Measurements from ENCODE around the gene ADD1. TPM values are rescaled to one million over a fixed set of nuclear protein-coding genes. Genes with fewer than 3 reads are reported as not detected.

Gene ADD1
- total and polyA plus RNA-seq, 4 donors: 98.3 to 351 (median 284) TPM

DNA sequence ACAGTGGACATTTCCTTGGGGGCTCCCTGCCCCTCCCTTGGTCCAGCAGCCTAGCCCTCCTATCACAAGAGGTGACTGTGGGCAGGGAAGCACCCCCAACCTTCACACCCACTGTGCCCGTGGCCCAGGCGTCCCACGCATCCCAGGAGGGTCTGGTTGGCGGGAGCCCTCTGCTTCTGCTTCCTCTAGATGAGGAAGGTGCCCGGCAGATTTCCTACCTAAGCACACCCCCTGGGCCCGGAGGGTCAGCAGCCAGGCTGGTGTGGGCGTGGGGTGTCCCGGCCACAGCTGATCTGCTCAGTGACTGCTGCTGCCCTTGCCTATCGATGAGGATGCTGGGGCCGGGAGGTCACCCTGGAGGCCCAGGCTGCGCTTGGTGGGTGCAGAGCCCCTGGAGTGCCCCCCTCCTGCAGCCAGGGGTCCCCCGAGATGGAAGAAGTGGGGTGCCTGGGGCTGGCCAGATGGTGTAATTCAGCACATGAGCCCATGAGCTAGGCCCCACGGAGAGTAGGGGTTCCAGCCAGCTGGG, 38.6 kb upstream of the ADD1 start:
- WGBS, 2 donors: 93 to 94% methylated on average over 13 of the region's 13 CpGs
- H3K27ac ChIP-seq (ENCODE audit: low read depth in 1 of 2, low read length in 2 of 2): no peak overlapping the region
- H3K27me3 ChIP-seq (ENCODE audit: control insufficient read depth in 1 of 2, insufficient read depth in 2 of 2, low read length in 1 of 2): no peaks in the 10 kb centered on the region
- no peaks in the 10 kb centered on the region for H3K4me1 ChIP-seq (ENCODE audit: control insufficient read depth in 1 of 2, insufficient read depth in 2 of 2, low read length in 2 of 2)
- H3K9me3 ChIP-seq (ENCODE audit: control insufficient read depth, low read length): no peaks in the 10 kb centered on the region
- no peaks in the 10 kb centered on the region for H3K36me3 ChIP-seq (ENCODE audit: control insufficient read depth in 1 of 2, insufficient read depth in 2 of 2, low read length in 1 of 2)
- intact Hi-C loops (cut with DNase I): no loop called here
- H3K4me3 ChIP-seq (ENCODE audit: low read length in 2 of 2): no peak overlapping the region
- ATAC-seq (ENCODE audit: low FRiP score): no peak
- peak in 1 of 2 donors; percentile 69 for DNase-seq

DNA sequence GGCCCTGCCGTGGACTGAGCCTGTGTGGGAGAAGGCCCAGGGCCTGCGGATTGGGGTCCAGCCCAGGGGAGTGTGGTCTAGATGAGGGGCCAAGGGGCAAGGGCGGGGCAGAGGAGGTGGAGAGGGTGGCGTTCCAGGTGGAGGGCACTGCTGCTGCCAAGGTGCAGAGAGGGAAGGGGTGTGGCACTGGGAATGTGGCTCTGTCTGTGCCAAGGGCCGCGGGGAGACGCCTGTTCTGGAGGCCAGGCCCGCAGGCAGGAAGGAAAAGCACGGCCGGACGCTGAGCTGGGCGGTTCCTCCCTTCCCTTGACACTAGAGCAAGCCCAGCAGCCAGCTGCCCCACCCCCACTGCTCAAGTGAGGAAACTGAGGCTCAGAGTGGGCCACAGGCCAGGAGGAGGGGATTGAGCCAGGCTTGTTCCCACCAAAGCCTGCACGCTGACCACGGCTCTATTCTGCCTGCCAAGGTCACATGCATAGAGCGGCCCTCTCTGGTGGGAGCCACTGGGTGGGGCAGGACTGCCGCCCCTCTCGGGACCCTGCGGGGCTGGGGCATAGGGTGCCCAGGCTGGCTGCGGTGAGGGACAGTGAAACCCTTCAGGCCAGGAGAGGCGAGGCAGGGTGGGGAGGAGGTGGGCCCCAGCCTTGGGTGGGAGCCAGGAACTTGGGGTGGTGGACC, 37.8 kb upstream of the ADD1 start:
- ATAC-seq (ENCODE audit: low FRiP score): peak; percentile 16

DNA sequence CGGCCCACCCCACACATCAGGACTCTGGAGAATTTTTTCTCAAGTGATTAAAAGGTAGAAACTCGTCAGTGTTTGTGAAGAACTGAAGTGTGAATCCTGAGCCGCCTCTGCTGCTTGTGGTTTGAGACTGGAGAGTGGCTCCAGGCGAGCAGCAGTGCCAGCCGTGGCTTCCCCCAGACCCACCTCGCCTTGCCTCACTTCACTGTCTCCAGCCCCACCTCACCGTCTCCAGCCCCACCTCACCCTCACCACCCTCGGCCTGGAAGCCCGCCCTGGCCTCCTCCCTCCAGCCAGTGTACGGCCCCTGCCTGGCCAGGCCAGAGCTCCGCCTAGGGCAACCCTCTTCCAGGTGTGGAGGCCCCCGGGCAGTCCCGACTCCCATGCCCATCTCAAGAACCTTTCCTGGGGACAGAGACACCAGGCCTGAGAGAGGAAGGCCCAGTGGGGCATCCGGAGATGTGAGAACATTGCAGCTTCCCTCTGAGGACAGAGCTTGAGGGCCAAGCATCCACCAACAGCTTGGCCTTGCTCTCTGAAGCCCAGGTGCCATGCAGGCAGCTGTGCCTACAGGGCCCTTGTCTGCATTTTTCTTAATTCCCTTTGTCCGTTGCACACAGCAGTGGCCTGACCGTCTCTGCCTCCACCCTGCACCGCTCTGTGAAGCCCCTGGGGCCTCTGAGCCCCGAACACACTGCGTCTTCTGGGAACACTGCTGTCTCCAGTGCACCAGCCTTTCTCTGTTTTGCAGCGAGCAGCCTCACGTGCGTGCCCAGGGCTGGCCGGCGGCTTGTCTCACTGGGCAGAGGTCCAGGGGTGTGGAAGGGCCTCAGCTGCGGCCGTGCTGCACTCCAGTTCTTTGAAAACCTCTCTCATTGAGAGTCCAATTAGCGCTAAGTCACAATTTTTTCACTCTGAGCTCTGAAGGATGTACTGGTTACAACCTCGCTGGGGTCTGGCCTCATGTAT, 37.0 kb upstream of the ADD1 start:
- Histone ChIP-seq H3K36me3 (ENCODE audit: control insufficient read depth in 1 of 2, insufficient read depth in 2 of 2, low read length in 1 of 2) (no peaks in the 10 kb centered on the region), H3K9me3 (ENCODE audit: control insufficient read depth, low read length) (no peaks in the 10 kb centered on the region), H3K4me3 (ENCODE audit: low read length in 2 of 2) (no peak overlapping the region), H3K27me3 (ENCODE audit: control insufficient read depth in 1 of 2, insufficient read depth in 2 of 2, low read length in 1 of 2) (no peaks in the 10 kb centered on the region), H3K27ac (ENCODE audit: low read depth in 1 of 2, low read length in 2 of 2) (no peak overlapping the region), H3K4me1 (ENCODE audit: control insufficient read depth in 1 of 2, insufficient read depth in 2 of 2, low read length in 2 of 2) (no peaks in the 10 kb centered on the region)
- intact Hi-C loops (cut with DNase I): no loop called here
- DNase-seq (peak in 1 of 2 donors; percentile 69), ATAC-seq (ENCODE audit: low FRiP score) (peak; percentile 61)
- WGBS, 2 donors: 47% methylated on average over 28 of the region's 28 CpGs

More for the DNA sequence above, 37.8 kb upstream of the ADD1 start:
- 85 to 86% methylated on average over 20 of the region's 20 CpGs for WGBS, 2 donors
- intact Hi-C loops (cut with DNase I): no loop called here
- Histone ChIP-seq H3K4me3 (ENCODE audit: low read length in 2 of 2) (no peak overlapping the region), H3K27ac (ENCODE audit: low read depth in 1 of 2, low read length in 2 of 2) (no peak overlapping the region), H3K27me3 (ENCODE audit: control insufficient read depth in 1 of 2, insufficient read depth in 2 of 2, low read length in 1 of 2) (no peaks in the 10 kb centered on the region), H3K9me3 (ENCODE audit: control insufficient read depth, low read length) (no peaks in the 10 kb centered on the region), H3K4me1 (ENCODE audit: control insufficient read depth in 1 of 2, insufficient read depth in 2 of 2, low read length in 2 of 2) (no peaks in the 10 kb centered on the region), H3K36me3 (ENCODE audit: control insufficient read depth in 1 of 2, insufficient read depth in 2 of 2, low read length in 1 of 2) (no peaks in the 10 kb centered on the region)
- peak; percentile 73 to 79 for DNase-seq

DNA sequence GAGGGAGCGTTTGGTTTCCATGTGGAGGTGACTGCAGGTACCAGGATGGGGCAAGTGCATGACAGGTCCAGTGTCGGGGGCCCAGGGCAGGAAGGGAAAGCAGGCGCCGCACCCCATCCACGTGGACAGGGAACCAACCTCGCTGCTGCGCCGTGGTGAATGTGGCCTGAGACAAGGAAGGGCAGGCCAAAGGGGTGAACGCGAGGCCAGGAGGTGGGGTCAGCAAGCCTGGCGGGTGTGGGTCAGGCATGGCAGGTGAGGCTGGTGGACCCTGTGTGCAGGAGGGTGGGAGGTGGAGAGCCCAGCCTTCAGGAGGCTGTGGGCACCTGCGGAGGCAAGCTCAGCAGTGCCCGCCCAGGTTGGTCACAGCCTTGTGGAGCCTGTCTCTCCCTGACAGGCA, 36.1 kb upstream of the ADD1 start:
- intact Hi-C loops (cut with DNase I): no loop called here
- H3K27ac ChIP-seq (ENCODE audit: low read depth in 1 of 2, low read length in 2 of 2): no peak overlapping the region
- whole genome bisulfite sequencing, 2 donors: 96 to 98% methylated on average over 13 of the region's 13 CpGs
- H3K4me1 ChIP-seq (ENCODE audit: control insufficient read depth in 1 of 2, insufficient read depth in 2 of 2, low read length in 2 of 2): no peaks in the 10 kb centered on the region
- DNase-seq (no peak), ATAC-seq (ENCODE audit: low FRiP score) (no peak)
- H3K9me3 ChIP-seq (ENCODE audit: control insufficient read depth, low read length): no peaks in the 10 kb centered on the region
- H3K36me3 ChIP-seq (ENCODE audit: control insufficient read depth in 1 of 2, insufficient read depth in 2 of 2, low read length in 1 of 2): no peaks in the 10 kb centered on the region
- H3K27me3 ChIP-seq (ENCODE audit: control insufficient read depth in 1 of 2, insufficient read depth in 2 of 2, low read length in 1 of 2): no peaks in the 10 kb centered on the region
- no peak overlapping the region for H3K4me3 ChIP-seq (ENCODE audit: low read length in 2 of 2)

DNA sequence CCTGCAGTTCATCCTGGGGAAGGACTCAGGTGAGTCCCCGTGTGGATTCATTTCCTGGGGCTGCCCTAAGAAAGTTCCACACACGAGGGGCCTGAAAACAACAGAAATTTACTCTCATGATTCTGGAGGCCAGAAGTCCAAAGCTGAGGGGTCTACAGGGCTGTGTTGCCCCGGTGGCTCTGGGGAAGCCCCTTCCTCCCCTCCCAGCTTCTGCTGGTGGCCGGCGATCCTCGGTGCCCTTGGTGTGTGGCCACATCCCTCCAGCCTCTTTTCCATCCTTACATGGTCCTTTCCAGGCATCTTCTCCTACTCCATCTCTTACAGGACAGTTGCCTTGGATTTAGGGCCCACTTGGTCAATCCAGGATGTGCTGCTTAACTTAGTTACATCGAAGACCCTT, 35.6 kb upstream of the ADD1 start:
- Histone ChIP-seq H3K27me3 (ENCODE audit: control insufficient read depth in 1 of 2, insufficient read depth in 2 of 2, low read length in 1 of 2) (no peaks in the 10 kb centered on the region), H3K27ac (ENCODE audit: low read depth in 1 of 2, low read length in 2 of 2) (no peak overlapping the region), H3K9me3 (ENCODE audit: control insufficient read depth, low read length) (no peaks in the 10 kb centered on the region), H3K4me1 (ENCODE audit: control insufficient read depth in 1 of 2, insufficient read depth in 2 of 2, low read length in 2 of 2) (no peaks in the 10 kb centered on the region), H3K36me3 (ENCODE audit: control insufficient read depth in 1 of 2, insufficient read depth in 2 of 2, low read length in 1 of 2) (no peaks in the 10 kb centered on the region), H3K4me3 (ENCODE audit: low read length in 2 of 2) (no peak overlapping the region)
- ATAC-seq (ENCODE audit: low FRiP score) (no peak), DNase-seq (no peak)
- 97% methylated on average over 7 of the region's 7 CpGs for WGBS, 2 donors
- intact Hi-C loops (cut with DNase I): no loop called here

DNA sequence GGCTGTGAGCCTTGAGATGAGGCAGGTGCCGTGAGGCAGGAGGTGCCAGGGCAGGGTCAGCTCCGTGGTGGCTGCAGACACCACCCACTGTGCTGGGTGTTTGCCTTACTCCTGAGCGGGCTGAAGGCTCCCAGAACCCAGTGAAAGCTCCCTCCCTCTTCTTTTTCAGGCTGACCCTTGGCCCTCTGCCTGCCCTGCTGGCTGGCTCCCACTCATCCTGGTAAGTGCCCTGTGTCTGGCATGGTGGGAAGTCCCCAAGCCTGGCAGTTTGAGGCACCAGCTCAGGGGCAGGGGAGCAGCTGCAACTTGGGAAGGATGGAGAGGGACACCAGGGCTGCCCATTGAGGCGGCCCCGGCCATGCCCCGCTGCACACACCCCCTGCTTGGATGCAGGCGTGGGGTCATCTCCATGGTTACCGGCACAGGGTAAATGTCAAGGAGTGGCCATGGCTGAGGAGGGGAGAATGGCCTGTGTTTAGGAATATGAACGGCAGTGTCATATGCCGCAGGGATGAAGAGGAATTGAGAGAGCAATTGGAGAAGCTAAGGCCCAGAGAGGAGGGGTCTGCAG, 33.9 kb upstream of the ADD1 start:
- no peak overlapping the region for H3K27ac ChIP-seq (ENCODE audit: low read depth in 1 of 2, low read length in 2 of 2)
- ATAC-seq (ENCODE audit: low FRiP score): no peak
- intact Hi-C loops (cut with DNase I): no loop called here
- H3K36me3 ChIP-seq (ENCODE audit: control insufficient read depth in 1 of 2, insufficient read depth in 2 of 2, low read length in 1 of 2): no peaks in the 10 kb centered on the region
- no peak for DNase-seq
- H3K4me1 ChIP-seq (ENCODE audit: control insufficient read depth in 1 of 2, insufficient read depth in 2 of 2, low read length in 2 of 2): no peaks in the 10 kb centered on the region
- WGBS, 2 donors: 87 to 88% methylated on average over 10 of the region's 10 CpGs
- H3K9me3 ChIP-seq (ENCODE audit: control insufficient read depth, low read length): no peaks in the 10 kb centered on the region
- no peaks in the 10 kb centered on the region for H3K27me3 ChIP-seq (ENCODE audit: control insufficient read depth in 1 of 2, insufficient read depth in 2 of 2, low read length in 1 of 2)
- no peak overlapping the region for H3K4me3 ChIP-seq (ENCODE audit: low read length in 2 of 2)

DNA sequence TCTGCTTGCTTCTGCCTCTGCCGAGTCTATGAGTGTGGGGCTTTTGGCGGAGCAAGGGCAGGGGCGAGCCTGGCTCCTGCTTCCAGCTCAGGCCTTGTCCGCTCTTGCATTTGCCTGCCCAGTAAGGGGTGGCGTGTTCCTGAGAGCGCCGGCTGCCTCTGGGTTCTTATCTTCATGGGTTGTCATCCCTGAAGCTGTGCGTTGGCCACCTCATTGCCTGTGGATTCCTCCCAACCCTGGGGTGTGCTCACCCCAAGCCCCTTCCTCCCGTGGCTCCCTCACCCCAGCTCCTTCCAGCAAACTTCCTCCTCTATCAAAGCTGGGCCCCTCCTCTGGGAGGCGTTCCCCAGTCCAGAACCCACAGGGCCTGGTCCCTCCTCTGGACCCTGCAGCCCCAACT, 33.3 kb upstream of the ADD1 start:
- intact Hi-C loops (cut with DNase I): no loop called here
- ATAC-seq (ENCODE audit: low FRiP score) (no peak), DNase-seq (no peak)
- Histone ChIP-seq H3K36me3 (ENCODE audit: control insufficient read depth in 1 of 2, insufficient read depth in 2 of 2, low read length in 1 of 2) (no peaks in the 10 kb centered on the region), H3K4me1 (ENCODE audit: control insufficient read depth in 1 of 2, insufficient read depth in 2 of 2, low read length in 2 of 2) (no peaks in the 10 kb centered on the region), H3K9me3 (ENCODE audit: control insufficient read depth, low read length) (no peaks in the 10 kb centered on the region), H3K27ac (ENCODE audit: low read depth in 1 of 2, low read length in 2 of 2) (no peak overlapping the region), H3K27me3 (ENCODE audit: control insufficient read depth in 1 of 2, insufficient read depth in 2 of 2, low read length in 1 of 2) (no peaks in the 10 kb centered on the region), H3K4me3 (ENCODE audit: low read length in 2 of 2) (no peak overlapping the region)
- 96 to 98% methylated on average over 10 of the region's 10 CpGs for WGBS, 2 donors

DNA sequence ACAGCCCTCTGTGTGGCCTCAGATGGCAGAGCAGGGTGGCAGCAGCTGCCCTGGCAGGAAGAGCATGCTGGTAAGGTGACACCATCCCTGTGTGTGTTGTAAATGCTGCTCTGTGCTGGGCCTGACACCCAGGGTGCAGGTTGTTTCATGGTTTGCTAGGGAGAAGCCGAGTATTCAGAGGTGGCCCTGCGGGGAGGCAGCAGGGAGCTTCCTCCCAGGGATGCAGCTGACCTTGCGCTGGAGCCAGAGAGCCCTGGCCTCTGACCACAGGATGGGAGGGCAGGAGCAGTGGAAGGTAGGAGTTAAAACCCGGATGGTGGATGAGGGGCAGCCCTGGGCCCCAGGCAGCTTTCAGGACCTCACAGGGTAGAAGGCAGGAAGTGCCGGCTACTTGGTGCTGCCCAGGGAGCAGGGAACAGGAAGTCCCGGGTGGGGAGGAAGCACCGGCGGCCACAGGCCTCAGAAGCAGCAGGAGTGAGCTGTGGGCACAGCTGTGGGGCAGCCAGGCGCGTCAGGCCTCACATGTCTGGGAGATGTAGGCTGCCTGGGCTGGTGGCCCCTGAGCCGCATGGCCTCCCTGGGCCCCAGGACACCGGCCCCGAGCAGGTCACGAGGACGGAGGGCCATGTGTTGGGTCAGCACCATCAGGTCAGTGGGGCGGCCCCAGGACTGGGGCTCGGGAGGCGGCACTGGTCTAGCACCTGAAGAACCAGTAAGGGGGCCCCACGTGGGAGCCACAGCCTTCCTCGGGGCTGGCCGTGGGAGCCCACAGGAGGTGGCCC, 31.6 kb upstream of the ADD1 start:
- intact Hi-C loops (cut with DNase I): no loop called here
- Histone ChIP-seq H3K4me1 (ENCODE audit: control insufficient read depth in 1 of 2, insufficient read depth in 2 of 2, low read length in 2 of 2) (no peaks in the 10 kb centered on the region), H3K27me3 (ENCODE audit: control insufficient read depth in 1 of 2, insufficient read depth in 2 of 2, low read length in 1 of 2) (no peaks in the 10 kb centered on the region), H3K36me3 (ENCODE audit: control insufficient read depth in 1 of 2, insufficient read depth in 2 of 2, low read length in 1 of 2) (no peaks in the 10 kb centered on the region), H3K4me3 (ENCODE audit: low read length in 2 of 2) (no peak overlapping the region), H3K27ac (ENCODE audit: low read depth in 1 of 2, low read length in 2 of 2) (no peak overlapping the region), H3K9me3 (ENCODE audit: control insufficient read depth, low read length) (no peaks in the 10 kb centered on the region)
- peak; percentile 74 for ATAC-seq (ENCODE audit: low FRiP score)
- 86 to 89% methylated on average over 21 of the region's 21 CpGs for WGBS, 2 donors
- peak in 1 of 2 donors; percentile 93 for DNase-seq

All from aorta (tissue), 5 donors.